Chondrocyte (in vitro differentiated cells): ENCODE data around the gene SOHLH2. TPM values are rescaled to one million over a fixed set of nuclear protein-coding genes. Genes with fewer than 3 reads are reported as not detected.

Source experiments
- DNase-seq: peaks from one replicate; pipeline ENCODE4 v3.0.0; 2021; ENCODE audit warnings: mixed read lengths, low spot score
- H3K27ac Mint-ChIP-seq: one replicate; pipeline ENCODE4 v1.8.0; 2021; ENCODE audit warnings: mild to moderate bottlenecking, moderate library complexity, mixed read lengths; ENCODE audit not compliant: unreplicated experiment
- H3K27me3 Mint-ChIP-seq: 2 replicates; pipeline ENCODE4 v1.8.0; 2021; ENCODE audit warnings: low read depth, mixed read lengths
- H3K36me3 Mint-ChIP-seq: 2 replicates; pipeline ENCODE4 v1.8.0; 2021; ENCODE audit warnings: low read depth, mixed read lengths
- H3K4me1 Mint-ChIP-seq: 2 replicates; pipeline ENCODE4 v1.8.0; 2021; ENCODE audit warnings: low read depth, mild to moderate bottlenecking, mixed read lengths
- H3K4me3 Mint-ChIP-seq: one replicate; pipeline ENCODE4 v1.8.0; 2021; ENCODE audit warnings: mild to moderate bottlenecking, moderate library complexity, mixed read lengths; ENCODE audit not compliant: unreplicated experiment
- H3K9me3 Mint-ChIP-seq: 2 replicates; pipeline ENCODE4 v1.8.0; 2021; ENCODE audit warnings: low read depth, mixed read lengths
- CTCF ChIP-seq: fragments of 200-600 bp; sonication (generic); IDR thresholded peaks from 2 replicates; pipeline ENCODE4 v1.5.0; 2021; ENCODE audit warnings: antibody characterized with exemption, mild to moderate bottlenecking, moderate library complexity
- long read RNA-seq: library from polyadenylated mRNA; stranded (forward); transcript quantifications from one replicate; pipeline ENCODE4 v2.0.0, GENCODE V29; 2021
- total RNA-seq: library from RNA; stranded (reverse); gene quantifications from 3 replicates; pipeline ENCODE4 v1.2.1, GENCODE V29; 2021

Gene SOHLH2
- 0.15 to 0.19 TPM in 2 of 3 replicates, not detected in the other for total RNA-seq
- long read RNA-seq: 0 reads

- Mint-ChIP-seq H3K9me3 (peaks cover 6% of the 10 kb centered on the region), H3K4me1 (peaks cover 7% of the 10 kb centered on the region), H3K27ac (no peak within 1 kb of the TSS), H3K36me3 (no peaks in the 10 kb centered on the region), H3K27me3 (peaks cover 18% of the 10 kb centered on the region), H3K4me3 (no peak within 1 kb of the TSS)
- DNase-seq: no peak
- no peak for TF ChIP-seq CTCF
Measured at GRCh38 chr13:36214163-36214921, at the start of gene SOHLH2. TSS of gene SOHLH2 (minus strand) at chr13:36214556. CDS start at chr13:36214526, 30 bp downstream.

GRCh38 chr13:36261976-36262375 is 47.6 kb upstream of the SOHLH2 start:
- DNase-seq: no peak
- TF ChIP-seq CTCF: no peak
- H3K4me3 Mint-ChIP-seq: no peak overlapping the region
- no peaks in the 10 kb centered on the region for H3K4me1 Mint-ChIP-seq
- H3K36me3 Mint-ChIP-seq: no peaks in the 10 kb centered on the region
- H3K27me3 Mint-ChIP-seq: peaks cover 30% of the 10 kb centered on the region
- peaks cover under 1% of the 10 kb centered on the region for H3K9me3 Mint-ChIP-seq
- H3K27ac Mint-ChIP-seq: no peak overlapping the region

GRCh38 chr13:36261011-36261410 is 46.7 kb upstream of the SOHLH2 start:
- Mint-ChIP-seq H3K27me3 (peaks cover 30% of the 10 kb centered on the region), H3K4me3 (no peak overlapping the region)

GRCh38 chr13:36259361-36260137 is 45.2 kb upstream of the SOHLH2 start:
- no peak for TF ChIP-seq CTCF
- Mint-ChIP-seq H3K4me3 (no peak overlapping the region), H3K27me3 (peaks cover 18% of the 10 kb centered on the region), H3K9me3 (no peaks in the 10 kb centered on the region), H3K36me3 (no peaks in the 10 kb centered on the region), H3K4me1 (no peaks in the 10 kb centered on the region), H3K27ac (no peak overlapping the region)
- no peak for DNase-seq

More at GRCh38 chr13:36261011-36261410, 46.7 kb upstream of the SOHLH2 start:
- Mint-ChIP-seq H3K4me1 (no peaks in the 10 kb centered on the region), H3K9me3 (no peaks in the 10 kb centered on the region), H3K27ac (no peak overlapping the region), H3K36me3 (no peaks in the 10 kb centered on the region)
- no peak for DNase-seq
- no peak for TF ChIP-seq CTCF

- Mint-ChIP-seq H3K9me3 (no peaks in the 10 kb centered on the region), H3K36me3 (no peaks in the 10 kb centered on the region), H3K4me3 (no peak overlapping the region), H3K27ac (no peak overlapping the region), H3K4me1 (no peaks in the 10 kb centered on the region), H3K27me3 (peaks cover 11% of the 10 kb centered on the region)
- TF ChIP-seq CTCF: no peak
- DNase-seq: no peak
Measured at GRCh38 chr13:36258831-36259230, 44.5 kb upstream of the SOHLH2 start.
